Astrocyte (in vitro differentiated cells and primary cell): ENCODE data around the gene MUC4. TPM values are rescaled to one million over a fixed set of nuclear protein-coding genes. Genes with fewer than 3 reads are reported as not detected.
A peak's percentile ranks its signal among the peaks of the same experiment; 100 is the strongest.

Source experiments
- DNase-seq: peaks from one replicate; pipeline ENCODE4 v3.0.0-alpha.2; 2010; ENCODE audit warnings: low read depth
- FAIRE-seq: peaks from 2 replicates; lab custom pipeline; 2011; peaks lifted over from hg19 to GRCh38; lab: Jason Lieb, UNC
- H2AFZ ChIP-seq: 2 replicates; pipeline ENCODE4 v1.6.0; 2012; ENCODE audit warnings: low read depth, low read length, inconsistent platforms
- H3K27ac ChIP-seq: 2 replicates; pipeline ENCODE4 v1.5.1; 2011; ENCODE audit warnings: low read depth, low read length, inconsistent platforms
- H3K27me3 ChIP-seq: 2 replicates; pipeline ENCODE4 v1.6.0; 2011; ENCODE audit warnings: low read length, inconsistent platforms; ENCODE audit not compliant: insufficient read depth
- H3K36me3 ChIP-seq: 2 replicates; pipeline ENCODE4 v1.5.1; 2011; ENCODE audit warnings: low read length, inconsistent platforms; ENCODE audit not compliant: insufficient read depth
- H3K4me1 ChIP-seq: 2 replicates; pipeline ENCODE4 v1.5.1; 2011; ENCODE audit warnings: low read length, inconsistent platforms; ENCODE audit not compliant: insufficient read depth
- H3K4me2 ChIP-seq: 2 replicates; pipeline ENCODE4 v1.6.0; 2012; ENCODE audit warnings: low read length, inconsistent platforms
- H3K4me3 ChIP-seq: 2 replicates; pipeline ENCODE4 v1.5.1; 2011; ENCODE audit warnings: low read depth, mild to moderate bottlenecking, low read length, inconsistent platforms; ENCODE audit not compliant: insufficient read depth
- H3K79me2 ChIP-seq: 2 replicates; pipeline ENCODE4 v1.6.0; 2012; ENCODE audit warnings: mild to moderate bottlenecking, low read length, inconsistent platforms; ENCODE audit not compliant: insufficient read depth
- H3K9ac ChIP-seq: 2 replicates; pipeline ENCODE4 v1.6.0; 2012; ENCODE audit warnings: mild to moderate bottlenecking, low read length, inconsistent platforms
- H3K9me3 ChIP-seq: 2 replicates; pipeline ENCODE4 v1.5.1; 2012; ENCODE audit warnings: low read depth, mild to moderate bottlenecking, low read length, inconsistent platforms; ENCODE audit not compliant: insufficient read depth
- H4K20me1 ChIP-seq: 2 replicates; pipeline ENCODE4 v1.6.0; 2012; ENCODE audit warnings: low read length, inconsistent platforms; ENCODE audit not compliant: insufficient read depth
- H3K27ac Mint-ChIP-seq: one replicate; pipeline ENCODE4 v1.8.0; 2021; ENCODE audit warnings: mild to moderate bottlenecking, mixed read lengths; ENCODE audit not compliant: unreplicated experiment
- H3K27me3 Mint-ChIP-seq: one replicate; pipeline ENCODE4 v1.8.0; 2021; ENCODE audit warnings: low read depth, mixed read lengths; ENCODE audit not compliant: unreplicated experiment
- H3K36me3 Mint-ChIP-seq: one replicate; pipeline ENCODE4 v1.8.0; 2021; ENCODE audit warnings: low read depth, mixed read lengths; ENCODE audit not compliant: unreplicated experiment
- H3K4me1 Mint-ChIP-seq: one replicate; pipeline ENCODE4 v1.8.0; 2021; ENCODE audit warnings: low read depth, mixed read lengths; ENCODE audit not compliant: unreplicated experiment
- H3K4me3 Mint-ChIP-seq: one replicate; pipeline ENCODE4 v1.8.0; 2021; ENCODE audit warnings: mild to moderate bottlenecking, moderate library complexity, mixed read lengths; ENCODE audit not compliant: unreplicated experiment
- H3K9me3 Mint-ChIP-seq: one replicate; pipeline ENCODE4 v1.8.0; 2021; ENCODE audit warnings: mild to moderate bottlenecking, mixed read lengths; ENCODE audit not compliant: unreplicated experiment
- EZH2 ChIP-seq: IDR thresholded peaks from 2 replicates; pipeline ENCODE4 v1.6.1; 2012; ENCODE audit warnings: mild to moderate bottlenecking, low read length, inconsistent platforms; ENCODE audit not compliant: insufficient read depth
- total RNA-seq: library from RNA; stranded (reverse); gene quantifications from 2 replicates; pipeline ENCODE4 v1.2.1, GENCODE V29; 2021
- TF ChIP-seq, protein P1 (sequence below): IDR thresholded peaks from 2 replicates; pipeline ENCODE4 v1.5.1; 2011; ENCODE audit warnings: low read depth, mild to moderate bottlenecking, inconsistent platforms, low read length, moderate library complexity; ENCODE audit not compliant: insufficient read depth

Gene MUC4
- total RNA-seq, 1 donor from 2014 or later: 0.05 TPM

DNA sequence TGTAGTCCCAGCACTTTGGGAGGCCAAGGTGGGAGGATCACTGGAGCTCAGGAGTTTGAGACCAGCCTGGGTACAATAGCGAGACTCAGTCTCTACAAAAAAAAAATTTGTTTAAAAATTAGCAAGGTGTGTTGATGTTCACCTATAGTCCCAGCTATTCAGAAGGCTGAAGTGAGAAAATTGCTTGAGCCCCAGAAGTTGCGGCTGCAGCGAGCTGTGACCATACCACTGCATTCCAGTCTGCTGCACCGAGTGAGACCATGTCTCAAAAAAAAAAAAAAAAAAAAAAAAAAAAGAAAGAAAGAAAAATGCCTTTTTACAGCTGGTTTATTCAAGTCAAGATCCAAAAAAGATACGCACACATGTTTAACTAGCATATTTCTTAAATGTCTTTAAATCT is 108.0 kb downstream of the MUC4 start:
- H3K4me2 ChIP-seq: no peak overlapping the region
- peaks cover 4% of the 10 kb centered on the region for H3K36me3 Mint-ChIP-seq
- no peak for FAIRE-seq
- no peak overlapping the region for H3K27ac ChIP-seq
- H3K27me3 ChIP-seq: no peaks in the 10 kb centered on the region
- TF ChIP-seq, protein P1, sequence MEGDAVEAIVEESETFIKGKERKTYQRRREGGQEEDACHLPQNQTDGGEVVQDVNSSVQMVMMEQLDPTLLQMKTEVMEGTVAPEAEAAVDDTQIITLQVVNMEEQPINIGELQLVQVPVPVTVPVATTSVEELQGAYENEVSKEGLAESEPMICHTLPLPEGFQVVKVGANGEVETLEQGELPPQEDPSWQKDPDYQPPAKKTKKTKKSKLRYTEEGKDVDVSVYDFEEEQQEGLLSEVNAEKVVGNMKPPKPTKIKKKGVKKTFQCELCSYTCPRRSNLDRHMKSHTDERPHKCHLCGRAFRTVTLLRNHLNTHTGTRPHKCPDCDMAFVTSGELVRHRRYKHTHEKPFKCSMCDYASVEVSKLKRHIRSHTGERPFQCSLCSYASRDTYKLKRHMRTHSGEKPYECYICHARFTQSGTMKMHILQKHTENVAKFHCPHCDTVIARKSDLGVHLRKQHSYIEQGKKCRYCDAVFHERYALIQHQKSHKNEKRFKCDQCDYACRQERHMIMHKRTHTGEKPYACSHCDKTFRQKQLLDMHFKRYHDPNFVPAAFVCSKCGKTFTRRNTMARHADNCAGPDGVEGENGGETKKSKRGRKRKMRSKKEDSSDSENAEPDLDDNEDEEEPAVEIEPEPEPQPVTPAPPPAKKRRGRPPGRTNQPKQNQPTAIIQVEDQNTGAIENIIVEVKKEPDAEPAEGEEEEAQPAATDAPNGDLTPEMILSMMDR: no peak
- no peak for TF ChIP-seq EZH2
- H3K9me3 Mint-ChIP-seq: no peaks in the 10 kb centered on the region
- H3K4me1 ChIP-seq: no peaks in the 10 kb centered on the region
- H3K27ac Mint-ChIP-seq: no peak overlapping the region
- DNase-seq: no peak
- H4K20me1 ChIP-seq: no peaks in the 10 kb centered on the region
- peaks cover 2% of the 10 kb centered on the region for H3K4me1 Mint-ChIP-seq
- peaks cover 16% of the 10 kb centered on the region for H3K27me3 Mint-ChIP-seq
- H3K4me3 ChIP-seq: no peak overlapping the region
- H2AFZ ChIP-seq: no peak overlapping the region
- no peak overlapping the region for H3K4me3 Mint-ChIP-seq
- H3K9ac ChIP-seq: no peak overlapping the region
- H3K36me3 ChIP-seq: no peaks in the 10 kb centered on the region
- H3K79me2 ChIP-seq: no peaks in the 10 kb centered on the region
- no peaks in the 10 kb centered on the region for H3K9me3 ChIP-seq

DNA sequence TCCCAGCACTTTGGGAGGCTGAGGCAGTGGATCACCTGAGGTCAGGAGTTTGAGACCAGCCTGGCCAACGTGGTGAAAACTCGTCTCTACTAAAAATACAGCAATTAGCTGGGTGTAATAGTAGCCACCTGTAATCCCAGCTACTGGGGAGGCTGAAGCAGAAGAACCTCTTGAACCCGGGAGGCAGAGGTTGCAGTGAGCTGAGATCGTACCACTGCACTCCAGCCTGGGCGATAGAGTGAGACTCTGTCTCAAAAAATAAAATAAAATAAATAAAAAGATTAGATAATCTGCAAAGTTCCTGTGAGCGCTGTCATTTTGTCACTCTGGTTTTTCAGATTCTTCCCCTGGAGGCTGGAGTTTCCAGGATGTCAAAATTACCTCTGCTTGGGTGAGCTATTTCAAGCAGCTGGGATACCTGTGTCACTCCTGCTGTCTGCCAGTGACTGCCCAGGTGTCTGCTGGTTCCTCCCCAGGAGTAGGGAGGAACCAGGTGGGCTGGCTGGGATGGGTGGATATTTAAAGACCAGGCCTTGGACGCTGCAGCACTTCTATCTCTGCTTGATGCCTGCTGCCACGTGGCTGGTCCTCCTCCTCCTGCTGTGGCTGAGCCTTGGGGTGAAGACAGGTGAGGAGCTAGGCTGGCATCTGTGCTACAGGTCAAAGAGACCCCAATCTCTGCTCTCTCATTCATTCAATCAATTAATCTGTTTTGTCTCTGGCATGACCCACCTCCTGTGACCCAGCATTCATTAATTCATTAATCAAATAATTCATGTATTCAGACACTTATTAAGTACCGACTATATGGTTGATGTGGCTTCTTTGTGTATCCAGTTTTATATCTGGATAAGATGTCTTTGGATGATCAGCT is 110.5 kb downstream of the MUC4 start:
- Mint-ChIP-seq H3K4me1 (peaks cover 14% of the 10 kb centered on the region), H3K36me3 (peaks cover 5% of the 10 kb centered on the region)
- FAIRE-seq: no peak

More for the DNA sequence above, 110.5 kb downstream of the MUC4 start:
- Histone ChIP-seq H3K4me1 (peaks cover 14% of the 10 kb centered on the region), H3K9me3 (no peaks in the 10 kb centered on the region), H3K4me3 (no peak overlapping the region), H3K36me3 (no peaks in the 10 kb centered on the region), H3K9ac (no peak overlapping the region), H2AFZ (no peak overlapping the region), H3K27me3 (no peaks in the 10 kb centered on the region), H3K4me2 (no peak overlapping the region), H3K79me2 (no peaks in the 10 kb centered on the region), H4K20me1 (peaks cover 10% of the 10 kb centered on the region), H3K27ac (no peak overlapping the region)
- Mint-ChIP-seq H3K27ac (no peak overlapping the region), H3K27me3 (peaks cover 16% of the 10 kb centered on the region), H3K4me3 (peak overlapping the region; percentile 22), H3K9me3 (no peaks in the 10 kb centered on the region)
- TF ChIP-seq EZH2: no peak
- TF ChIP-seq, protein P1: no peak
- no peak for DNase-seq
